Colonic mucosa (tissue), 4 donors: ENCODE results near the gene SLC4A1. TPM values are rescaled to one million over a fixed set of nuclear protein-coding genes. Genes with fewer than 3 reads are reported as not detected.

Experiments used
- DNase-seq: peaks from one replicate; pipeline ENCODE4 v3.0.0-alpha.2; 2020
- H3K27ac ChIP-seq: fragments of 200-600 bp; one replicate; pipeline ENCODE4 v1.8.0; 2021
- H3K27me3 ChIP-seq: fragments of 200-600 bp; one replicate; pipeline ENCODE4 v1.8.0; 2021
- H3K36me3 ChIP-seq: fragments of 200-600 bp; one replicate; pipeline ENCODE4 v1.8.0; 2021
- H3K4me1 ChIP-seq: fragments of 200-600 bp; one replicate; pipeline ENCODE4 v1.8.0; 2021; ENCODE audit warnings: mild to moderate bottlenecking
- H3K4me3 ChIP-seq: fragments of 200-600 bp; one replicate; pipeline ENCODE4 v1.8.0; 2021
- H3K9ac ChIP-seq, 2 donors: one replicate each; pipeline ENCODE4 v1.7.0; 2013; ENCODE audit warnings: control low read depth in 2 of 2, low read depth in 2 of 2, low read length in 2 of 2
- H3K9me3 ChIP-seq: fragments of 200-600 bp; one replicate; pipeline ENCODE4 v1.8.0; 2021
- intact Hi-C: fragments of 100-400 bp; cut with DNase I; formaldehyde crosslinking; loops from one replicate; pipeline ENCODE4 v1.14.1; 2022
- total RNA-seq, 2 donors: library from RNA; stranded (reverse); fragmentation: NEBNext Ultra II Directional in 1 of 2; extraction: Animal tissue kit (Norgen Biotek cat#: 25700) in 1 of 2; gene quantifications; one replicate each; pipeline ENCODE4 v1.2.1, GENCODE V29; 2021
- TF ChIP-seq, protein P1 (sequence below): fragments of 200-600 bp; IDR thresholded peaks from one replicate; pipeline ENCODE4 v1.8.0; 2022; ENCODE audit warnings: antibody characterized with exemption, mild to moderate bottlenecking
- donor health status: healthy.
- donor health status: DM: no; HTN: no; CAD: no.
- donor health status: DM: no; HTN: no; CAD: no.

The SLC4A1 gene
- total RNA-seq, 2 donors from 2014 or later: 0.27 TPM; not detected in 1

DNA sequence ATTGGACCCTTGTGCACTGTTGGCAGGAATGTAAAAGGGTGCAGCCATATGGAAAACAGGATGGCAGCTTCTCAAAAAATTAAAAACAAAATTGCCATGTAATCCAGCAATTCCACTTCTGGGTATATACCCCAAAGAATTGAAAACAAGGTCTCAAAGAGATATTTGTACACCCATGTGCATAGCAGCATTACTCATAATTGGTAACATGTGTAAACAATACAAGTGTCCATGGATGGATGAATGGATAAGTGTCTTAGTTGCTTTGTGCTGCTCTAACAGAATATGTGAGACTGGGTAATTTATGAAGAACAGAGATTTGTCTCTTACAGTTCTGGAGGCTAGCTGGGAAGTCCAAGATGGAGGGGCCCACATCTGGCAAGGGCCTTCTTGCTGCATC, 36.7 kb upstream of the SLC4A1 start:
- Histone ChIP-seq H3K9ac (no peak overlapping the region), H3K4me1 (no peaks in the 10 kb centered on the region), H3K27me3 (peaks cover 10% of the 10 kb centered on the region), H3K27ac (no peak overlapping the region), H3K9me3 (no peaks in the 10 kb centered on the region), H3K4me3 (no peak overlapping the region), H3K36me3 (no peaks in the 10 kb centered on the region)
- DNase-seq: no peak
- TF ChIP-seq, protein P1, sequence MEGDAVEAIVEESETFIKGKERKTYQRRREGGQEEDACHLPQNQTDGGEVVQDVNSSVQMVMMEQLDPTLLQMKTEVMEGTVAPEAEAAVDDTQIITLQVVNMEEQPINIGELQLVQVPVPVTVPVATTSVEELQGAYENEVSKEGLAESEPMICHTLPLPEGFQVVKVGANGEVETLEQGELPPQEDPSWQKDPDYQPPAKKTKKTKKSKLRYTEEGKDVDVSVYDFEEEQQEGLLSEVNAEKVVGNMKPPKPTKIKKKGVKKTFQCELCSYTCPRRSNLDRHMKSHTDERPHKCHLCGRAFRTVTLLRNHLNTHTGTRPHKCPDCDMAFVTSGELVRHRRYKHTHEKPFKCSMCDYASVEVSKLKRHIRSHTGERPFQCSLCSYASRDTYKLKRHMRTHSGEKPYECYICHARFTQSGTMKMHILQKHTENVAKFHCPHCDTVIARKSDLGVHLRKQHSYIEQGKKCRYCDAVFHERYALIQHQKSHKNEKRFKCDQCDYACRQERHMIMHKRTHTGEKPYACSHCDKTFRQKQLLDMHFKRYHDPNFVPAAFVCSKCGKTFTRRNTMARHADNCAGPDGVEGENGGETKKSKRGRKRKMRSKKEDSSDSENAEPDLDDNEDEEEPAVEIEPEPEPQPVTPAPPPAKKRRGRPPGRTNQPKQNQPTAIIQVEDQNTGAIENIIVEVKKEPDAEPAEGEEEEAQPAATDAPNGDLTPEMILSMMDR: no peak
- intact Hi-C loops: no loop called here

DNA sequence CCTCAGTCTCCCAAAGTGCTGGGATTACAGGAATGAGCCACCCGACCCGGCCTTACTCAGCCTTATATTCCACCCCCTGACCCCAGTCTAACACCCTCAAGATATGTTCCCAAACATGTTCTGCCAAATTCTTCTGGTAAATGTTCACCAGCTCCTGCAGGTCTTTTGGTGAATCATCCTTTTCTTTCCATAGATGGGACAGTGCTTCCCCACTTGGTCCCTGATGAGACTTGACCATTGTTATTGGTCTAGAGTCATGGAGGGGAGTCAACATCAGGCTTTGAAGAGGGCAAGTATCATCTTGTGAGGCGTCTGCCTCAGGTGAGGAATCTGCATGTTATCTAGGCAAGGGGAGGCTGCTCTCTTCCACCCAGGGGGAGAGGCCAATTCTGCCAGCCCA, 30.0 kb upstream of the SLC4A1 start:
- no peak for DNase-seq
- Histone ChIP-seq H3K27me3 (no peaks in the 10 kb centered on the region), H3K36me3 (no peaks in the 10 kb centered on the region), H3K4me1 (no peaks in the 10 kb centered on the region), H3K9me3 (no peaks in the 10 kb centered on the region), H3K9ac (no peak overlapping the region), H3K4me3 (no peak overlapping the region), H3K27ac (no peak overlapping the region)
- intact Hi-C loops: no loop called here
- TF ChIP-seq, protein P1: no peak

DNA sequence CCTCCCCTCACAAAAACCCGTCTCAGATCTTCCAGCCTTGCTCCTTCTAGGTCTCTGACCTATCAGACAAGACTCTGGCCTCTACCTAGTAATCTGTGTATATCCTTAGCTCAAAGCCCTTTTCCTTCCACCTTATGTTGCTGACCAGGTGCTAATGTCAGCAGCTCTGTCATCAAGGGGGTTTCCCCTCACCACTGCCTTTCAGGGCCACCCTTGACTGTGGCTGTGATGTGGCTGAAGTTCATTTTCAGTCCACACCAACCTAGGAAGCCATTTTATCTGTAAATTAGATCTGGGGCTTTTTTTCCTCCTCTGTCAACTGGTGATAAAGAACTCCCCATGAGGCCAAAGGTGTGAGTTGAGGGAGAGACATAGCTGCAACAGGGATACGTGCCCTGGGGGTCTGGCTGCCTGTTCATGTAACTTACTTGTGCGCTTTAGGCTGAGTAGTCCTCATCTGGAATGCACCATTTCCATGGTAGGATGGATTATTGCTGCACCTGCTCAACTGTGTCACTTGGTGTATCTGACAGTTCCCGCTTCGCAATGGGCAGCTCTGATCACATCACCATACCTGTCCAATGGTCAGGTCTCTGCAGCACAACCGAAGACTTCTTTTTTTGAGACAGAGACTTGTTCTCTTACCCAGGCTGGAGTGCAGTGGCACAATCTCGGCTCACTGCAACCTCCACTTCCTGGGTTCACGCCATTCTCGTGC, 25.7 kb upstream of the SLC4A1 start:
- H3K9ac ChIP-seq: no peak overlapping the region
- no peaks in the 10 kb centered on the region for H3K27me3 ChIP-seq
- no peaks in the 10 kb centered on the region for H3K4me1 ChIP-seq
- TF ChIP-seq, protein P1: no peak
- no peak overlapping the region for H3K4me3 ChIP-seq
- intact Hi-C loops: no loop called here
- DNase-seq: no peak
- H3K27ac ChIP-seq: no peak overlapping the region
- H3K9me3 ChIP-seq: no peaks in the 10 kb centered on the region
- H3K36me3 ChIP-seq: no peaks in the 10 kb centered on the region

DNA sequence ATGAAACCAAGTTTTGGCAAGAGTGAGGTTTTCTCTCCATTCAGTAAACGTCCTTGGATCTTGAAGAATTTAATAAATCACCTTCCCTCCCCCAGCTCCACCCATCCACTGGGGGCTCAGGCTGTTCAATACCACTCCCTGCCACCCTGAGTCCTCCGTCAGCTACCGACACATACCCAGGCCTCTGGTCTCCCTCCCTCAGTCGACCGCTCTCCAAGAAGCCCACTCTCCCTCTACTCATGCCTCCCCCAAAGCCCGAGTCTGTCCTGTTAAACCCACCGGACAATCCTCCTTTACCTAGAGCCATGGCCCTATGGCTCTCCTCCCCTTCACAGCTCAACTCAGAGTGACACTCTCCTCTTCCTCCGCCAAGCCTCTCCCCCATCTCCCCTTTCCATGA, 19.7 kb upstream of the SLC4A1 start:
- H3K9me3 ChIP-seq: no peaks in the 10 kb centered on the region
- TF ChIP-seq, protein P1: no peak
- intact Hi-C loops: no loop called here
- no peak overlapping the region for H3K4me3 ChIP-seq
- H3K36me3 ChIP-seq: no peaks in the 10 kb centered on the region
- no peaks in the 10 kb centered on the region for H3K4me1 ChIP-seq
- H3K9ac ChIP-seq: no peak overlapping the region
- no peak for DNase-seq
- H3K27ac ChIP-seq: no peak overlapping the region
- no peaks in the 10 kb centered on the region for H3K27me3 ChIP-seq

DNA sequence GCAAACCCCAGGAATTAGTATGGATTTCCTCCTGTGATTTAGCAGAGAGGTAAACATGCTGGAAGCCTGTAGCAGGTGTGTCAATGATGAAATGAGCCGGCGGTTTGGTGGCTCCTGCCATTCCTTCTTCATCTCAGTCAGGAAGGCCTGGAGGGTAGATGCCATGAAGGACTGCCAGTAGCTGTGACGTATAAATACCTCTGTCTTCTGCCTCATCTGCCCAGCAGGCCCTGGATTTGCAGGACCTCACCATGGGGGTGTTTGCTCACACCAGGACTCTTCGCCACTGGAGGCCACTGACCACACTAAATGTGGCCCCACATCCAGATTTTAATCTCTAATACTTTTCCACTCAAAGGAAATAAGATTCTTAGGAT, 16.1 kb upstream of the SLC4A1 start:
- Histone ChIP-seq H3K9ac (no peak overlapping the region), H3K4me1 (peaks cover 6% of the 10 kb centered on the region), H3K4me3 (no peak overlapping the region), H3K9me3 (no peaks in the 10 kb centered on the region), H3K27ac (no peak overlapping the region), H3K36me3 (no peaks in the 10 kb centered on the region), H3K27me3 (no peaks in the 10 kb centered on the region)
- DNase-seq: no peak
- TF ChIP-seq, protein P1: no peak
- intact Hi-C loops: no loop called here
